ENCODE data around the gene PTPRK. TPM values are rescaled to one million over a fixed set of nuclear protein-coding genes. Genes with fewer than 3 reads are reported as not detected.

PTPRK gene
- polyA plus RNA-seq, 3 donors = 0.01 TPM; not detected in 2

DNA sequence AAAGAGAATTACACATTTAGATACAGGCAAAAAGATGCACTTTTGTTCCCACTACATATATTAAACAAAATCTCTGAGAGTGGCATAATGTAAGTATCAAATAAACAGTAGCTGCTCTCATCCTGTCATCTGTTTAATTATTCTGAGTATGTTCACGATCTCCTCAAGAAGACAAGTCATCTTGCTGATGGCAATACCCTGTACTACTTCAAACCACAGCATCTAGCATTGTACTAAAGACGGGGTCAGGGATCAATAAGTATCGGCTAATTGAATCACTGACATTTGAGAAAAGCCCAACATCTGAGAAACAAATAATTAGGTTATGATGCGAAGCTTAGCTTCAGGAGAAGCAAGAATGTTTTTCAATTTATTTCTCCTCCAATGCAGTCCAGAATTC, 175.1 kb downstream of the PTPRK start:
- no peaks in the 10 kb centered on the region for H3K4me1 Mint-ChIP-seq
- TF ChIP-seq, protein P1, sequence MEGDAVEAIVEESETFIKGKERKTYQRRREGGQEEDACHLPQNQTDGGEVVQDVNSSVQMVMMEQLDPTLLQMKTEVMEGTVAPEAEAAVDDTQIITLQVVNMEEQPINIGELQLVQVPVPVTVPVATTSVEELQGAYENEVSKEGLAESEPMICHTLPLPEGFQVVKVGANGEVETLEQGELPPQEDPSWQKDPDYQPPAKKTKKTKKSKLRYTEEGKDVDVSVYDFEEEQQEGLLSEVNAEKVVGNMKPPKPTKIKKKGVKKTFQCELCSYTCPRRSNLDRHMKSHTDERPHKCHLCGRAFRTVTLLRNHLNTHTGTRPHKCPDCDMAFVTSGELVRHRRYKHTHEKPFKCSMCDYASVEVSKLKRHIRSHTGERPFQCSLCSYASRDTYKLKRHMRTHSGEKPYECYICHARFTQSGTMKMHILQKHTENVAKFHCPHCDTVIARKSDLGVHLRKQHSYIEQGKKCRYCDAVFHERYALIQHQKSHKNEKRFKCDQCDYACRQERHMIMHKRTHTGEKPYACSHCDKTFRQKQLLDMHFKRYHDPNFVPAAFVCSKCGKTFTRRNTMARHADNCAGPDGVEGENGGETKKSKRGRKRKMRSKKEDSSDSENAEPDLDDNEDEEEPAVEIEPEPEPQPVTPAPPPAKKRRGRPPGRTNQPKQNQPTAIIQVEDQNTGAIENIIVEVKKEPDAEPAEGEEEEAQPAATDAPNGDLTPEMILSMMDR (IDR thresholded peaks at IDR 0.05) = no peak
- peaks cover 0 to 2% (median 0%) of the 10 kb centered on the region in 7 donors for H3K9me3 Mint-ChIP-seq
- no peaks in the 10 kb centered on the region for H3K36me3 Mint-ChIP-seq
- no peak overlapping the region for H3K4me3 Mint-ChIP-seq
- H4K20me1 ChIP-seq (ENCODE audit: insufficient read depth, low read length) = no peaks in the 10 kb centered on the region
- no peak overlapping the region for H3K27ac Mint-ChIP-seq
- no peaks in the 10 kb centered on the region for H3K36me3 ChIP-seq (replicated peaks in 1 of 2; ENCODE audit: control insufficient read depth in 1 of 2, insufficient read depth in 2 of 2, low read length in 2 of 2)
- no peaks in the 10 kb centered on the region for H3K79me2 ChIP-seq (ENCODE audit: insufficient read depth, low read length)
- no CpG with 5 or more reads among the region's 4 CpGs for WGBS (ENCODE audit: insufficient coverage)
- H3K9ac ChIP-seq (ENCODE audit: insufficient read depth, low read length, poor library complexity, severe bottlenecking) = no peak overlapping the region
- H3K27ac ChIP-seq (ENCODE audit: low read depth in 1 of 2, low read length in 2 of 2) = no peak overlapping the region
- no peak overlapping the region for H2AFZ ChIP-seq (ENCODE audit: insufficient read depth, low read depth, low read length, poor library complexity, severe bottlenecking)
- intact Hi-C loops (cut with micrococcal nuclease) = no loop called here
- peaks cover 0 to 4% (median 2%) of the 10 kb centered on the region in 3 donors for H3K27me3 Mint-ChIP-seq (ENCODE audit: low read depth in 3 of 3)
- no peak overlapping the region for H3K4me2 ChIP-seq (replicated peaks; ENCODE audit: extremely low read depth, low read length, poor library complexity, severe bottlenecking)
- no peak for DNase-seq
- H3K9me3 ChIP-seq (replicated peaks in 1 of 2; ENCODE audit: control insufficient read depth in 1 of 2, insufficient read depth in 1 of 2, low read length in 2 of 2) = no peaks in the 10 kb centered on the region
- no peaks in the 10 kb centered on the region for H3K4me1 ChIP-seq (ENCODE audit: control insufficient read depth in 1 of 2, insufficient read depth in 2 of 2, low read length in 2 of 2)
- no peaks in the 10 kb centered on the region for H3K27me3 ChIP-seq (ENCODE audit: control insufficient read depth in 2 of 2, insufficient read depth in 2 of 2, low read length in 2 of 2)
- H3K4me3 ChIP-seq (replicated peaks in 1 of 3; ENCODE audit: low read depth in 2 of 3, low read length in 3 of 3) = no peak overlapping the region

DNA sequence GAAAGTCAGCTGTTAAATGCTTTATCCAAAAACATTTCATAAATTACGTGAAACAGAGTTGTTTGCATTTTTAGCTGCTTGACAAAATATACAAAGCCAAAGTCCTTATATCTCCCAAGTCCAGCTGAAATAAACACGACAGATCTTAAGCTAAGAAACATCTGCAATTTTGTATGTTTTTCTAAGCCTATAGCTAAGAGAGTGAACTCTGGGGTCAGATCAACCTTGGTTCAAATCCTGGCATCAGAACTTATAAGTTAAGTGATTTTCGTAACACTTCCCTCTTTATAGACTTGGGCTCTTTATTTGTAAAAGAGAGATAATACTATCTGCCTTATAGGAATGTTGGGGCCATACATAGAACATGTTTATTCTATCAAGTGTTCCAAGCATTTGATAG, 176.7 kb downstream of the PTPRK start:
- no peak overlapping the region for H3K27ac Mint-ChIP-seq
- no peaks in the 10 kb centered on the region for H3K36me3 Mint-ChIP-seq
- no peaks in the 10 kb centered on the region for H3K9me3 ChIP-seq (replicated peaks in 1 of 2; ENCODE audit: control insufficient read depth in 1 of 2, insufficient read depth in 1 of 2, low read length in 2 of 2)
- TF ChIP-seq, protein P1 (IDR thresholded peaks at IDR 0.05) = no peak
- H4K20me1 ChIP-seq (ENCODE audit: insufficient read depth, low read length) = no peaks in the 10 kb centered on the region
- H3K4me1 Mint-ChIP-seq = no peaks in the 10 kb centered on the region
- H2AFZ ChIP-seq (ENCODE audit: insufficient read depth, low read depth, low read length, poor library complexity, severe bottlenecking) = no peak overlapping the region
- no peaks in the 10 kb centered on the region for H3K4me1 ChIP-seq (ENCODE audit: control insufficient read depth in 1 of 2, insufficient read depth in 2 of 2, low read length in 2 of 2)
- no peak overlapping the region for H3K4me3 Mint-ChIP-seq
- H3K79me2 ChIP-seq (ENCODE audit: insufficient read depth, low read length) = no peaks in the 10 kb centered on the region
- no peaks in the 10 kb centered on the region for H3K36me3 ChIP-seq (replicated peaks in 1 of 2; ENCODE audit: control insufficient read depth in 1 of 2, insufficient read depth in 2 of 2, low read length in 2 of 2)
- H3K27ac ChIP-seq (ENCODE audit: low read depth in 1 of 2, low read length in 2 of 2) = no peak overlapping the region
- DNase-seq = no peak
- no peak overlapping the region for H3K4me3 ChIP-seq (replicated peaks in 1 of 3; ENCODE audit: low read depth in 2 of 3, low read length in 3 of 3)
- H3K27me3 ChIP-seq (ENCODE audit: control insufficient read depth in 2 of 2, insufficient read depth in 2 of 2, low read length in 2 of 2) = no peaks in the 10 kb centered on the region
- H3K27me3 Mint-ChIP-seq (ENCODE audit: low read depth in 3 of 3) = peaks cover 0 to 2% (median 2%) of the 10 kb centered on the region in 3 donors
- peaks cover 0 to 1% (median 0%) of the 10 kb centered on the region in 7 donors for H3K9me3 Mint-ChIP-seq
- intact Hi-C loops (cut with micrococcal nuclease) = no loop called here
- H3K9ac ChIP-seq (ENCODE audit: insufficient read depth, low read length, poor library complexity, severe bottlenecking) = no peak overlapping the region
- H3K4me2 ChIP-seq (replicated peaks; ENCODE audit: extremely low read depth, low read length, poor library complexity, severe bottlenecking) = no peak overlapping the region
- WGBS (ENCODE audit: insufficient coverage) = no CpG with 5 or more reads among the region's 3 CpGs

All from CD14-positive monocyte (primary cell).